H1 (cell line): ENCODE measurements around the gene PI4KB. TPM values are rescaled to one million over a fixed set of nuclear protein-coding genes. Genes with fewer than 3 reads are reported as not detected.

Experiments
- CTCF ChIA-PET: fragments of 300-600 bp; sonication (Branson Sonifier 250); formaldehyde crosslinking; loops from one replicate; lab custom pipeline; 2021; ENCODE audit not compliant: partially characterized antibody; lab: Charles Lee
- POLR2A ChIA-PET: fragments of 300-600 bp; sonication (Branson Sonifier 250); formaldehyde crosslinking; loops from one replicate; lab custom pipeline; 2021; ENCODE audit warnings: inconsistent platforms; ENCODE audit not compliant: partially characterized antibody; lab: Charles Lee
- DNase-seq, 2 experiments: peaks; one replicate each; pipeline versions ENCODE4 v3.0.0 to v3.0.0-alpha.2; 2010 to 2022; ENCODE audit warnings: low spot score in 2 of 2, low read depth in 1 of 2, mixed read lengths in 1 of 2
- FAIRE-seq: peaks from 2 replicates; lab custom pipeline; 2011; peaks lifted over from hg19 to GRCh38; lab: Jason Lieb, UNC
- H2AFZ ChIP-seq: 2 replicates; pipeline ENCODE4 v1.8.1; 2012; ENCODE audit warnings: low read length, inconsistent platforms
- H2AK5ac ChIP-seq: 2 replicates; pipeline ENCODE4 v1.6.1; 2013; ENCODE audit warnings: low read depth, low read length
- H2BK120ac ChIP-seq: replicated peaks from 2 replicates; pipeline ENCODE3; 2013; ENCODE audit warnings: low read depth, low read length, inconsistent platforms
- H2BK12ac ChIP-seq: 2 replicates; pipeline ENCODE4 v1.6.1; 2013; ENCODE audit warnings: low read depth, low read length
- H2BK15ac ChIP-seq: 2 replicates; pipeline ENCODE4 v1.6.1; 2013; ENCODE audit warnings: low read length
- H2BK20ac ChIP-seq: 2 replicates; pipeline ENCODE4 v1.6.1; 2013; ENCODE audit warnings: low read length
- H2BK5ac ChIP-seq: 2 replicates; pipeline ENCODE4 v1.6.1; 2013; ENCODE audit warnings: low read depth, low read length
- H3K14ac ChIP-seq: 2 replicates; pipeline ENCODE4 v1.6.1; 2013; ENCODE audit warnings: inconsistent platforms; ENCODE audit not compliant: insufficient read length
- H3K18ac ChIP-seq: 2 replicates; pipeline ENCODE4 v1.6.1; 2013; ENCODE audit warnings: low read length; ENCODE audit errors: extremely low read depth
- H3K23ac ChIP-seq: 2 replicates; pipeline ENCODE4 v1.6.1; 2013; ENCODE audit warnings: inconsistent platforms; ENCODE audit not compliant: insufficient read length
- H3K23me2 ChIP-seq: 2 replicates; pipeline ENCODE4 v1.6.1; 2013; ENCODE audit warnings: low read depth, low read length
- H3K27ac ChIP-seq: 2 replicates; pipeline ENCODE4 v1.6.1; 2011; ENCODE audit warnings: low read depth, low read length, inconsistent platforms
- H3K27me3 ChIP-seq, 4 experiments: replicated peaks in 1 of 4; 1 replicate in 1 of 4; 2 replicates in 3 of 4; pipeline versions ENCODE4 v1.6.1 to v1.8.1; 2011 to 2013; ENCODE audit warnings: low read length in 3 of 4, mild to moderate bottlenecking in 3 of 4, inconsistent platforms in 2 of 4, mixed read lengths in 2 of 4, moderate library complexity in 1 of 4; ENCODE audit not compliant: control insufficient read depth in 3 of 4, insufficient read depth in 3 of 4; ENCODE audit errors: extremely low read depth in 1 of 4
- H3K36me3 ChIP-seq, 4 experiments: 2 replicates each; pipeline versions ENCODE4 v1.6.1 to v1.8.1; 2011 to 2013; ENCODE audit warnings: mild to moderate bottlenecking in 4 of 4, low read length in 3 of 4, moderate library complexity in 2 of 4, control low read depth in 1 of 4, inconsistent platforms in 1 of 4; ENCODE audit not compliant: insufficient read depth in 4 of 4, control insufficient read depth in 2 of 4
- H3K4ac ChIP-seq: replicated peaks from 2 replicates; pipeline ENCODE3; 2013; ENCODE audit warnings: low read length, low read depth, mixed read lengths, inconsistent platforms; ENCODE audit not compliant: insufficient read length
- H3K4me1 ChIP-seq, 4 experiments: replicated peaks in 1 of 4; 1 replicate in 1 of 4; 2 replicates in 3 of 4; pipeline versions ENCODE4 v1.6.1 to v1.8.1; 2011 to 2013; ENCODE audit warnings: low read length in 3 of 4, inconsistent platforms in 2 of 4, mixed read lengths in 1 of 4; ENCODE audit not compliant: insufficient read depth in 4 of 4, control insufficient read depth in 3 of 4
- H3K4me2 ChIP-seq, 2 experiments: 2 replicates each; pipeline versions ENCODE4 v1.6.1 to v1.8.1; 2011 to 2013; ENCODE audit warnings: low read depth in 2 of 2, low read length in 2 of 2, control low read depth in 1 of 2, inconsistent platforms in 1 of 2, mild to moderate bottlenecking in 1 of 2; ENCODE audit not compliant: insufficient read depth in 1 of 2
- H3K4me3 ChIP-seq, 4 experiments: fragments of 200-600, 300-600 bp in 1 of 4; sonication (generic), shearing (Covaris generic), sonication (Bioruptor Twin) in 1 of 4; 2 replicates each; pipeline versions ENCODE4 v1.5.1 to v1.8.1; 2011 to 2016; ENCODE audit warnings: low read length in 4 of 4, low read depth in 3 of 4, control low read depth in 2 of 4, inconsistent platforms in 2 of 4, mild to moderate bottlenecking in 2 of 4, mixed read lengths in 1 of 4, moderate library complexity in 1 of 4; ENCODE audit not compliant: insufficient read depth in 2 of 4; ENCODE audit errors: extremely low read depth in 1 of 4
- H3K56ac ChIP-seq: replicated peaks from 2 replicates; pipeline ENCODE3; 2013; ENCODE audit warnings: low read depth, mild to moderate bottlenecking, mixed read lengths, low read length, inconsistent platforms; ENCODE audit not compliant: insufficient read length
- H3K79me1 ChIP-seq: 2 replicates; pipeline ENCODE4 v1.6.1; 2013; ENCODE audit warnings: low read depth, low read length, control low read depth
- H3K79me2 ChIP-seq, 2 experiments: 2 replicates each; pipeline versions ENCODE4 v1.6.1 to v1.8.1; 2012 to 2013; ENCODE audit warnings: low read length in 2 of 2, mild to moderate bottlenecking in 2 of 2, inconsistent platforms in 1 of 2; ENCODE audit not compliant: insufficient read depth in 2 of 2, control insufficient read depth in 1 of 2
- H3K9ac ChIP-seq, 4 experiments: replicated peaks in 1 of 4; 1 replicate in 1 of 4; 2 replicates in 3 of 4; pipeline versions ENCODE4 v1.6.1 to v1.8.1; 2011 to 2013; ENCODE audit warnings: low read depth in 3 of 4, low read length in 3 of 4, control low read depth in 2 of 4, mild to moderate bottlenecking in 2 of 4, moderate library complexity in 2 of 4, inconsistent platforms in 1 of 4; ENCODE audit errors: extremely low read depth in 1 of 4
- H3K9me3 ChIP-seq, 2 experiments: 2 replicates each; pipeline versions ENCODE4 v1.6.1 to v1.8.1; 2012 to 2013; ENCODE audit warnings: mild to moderate bottlenecking in 2 of 2, moderate library complexity in 2 of 2, control low read depth in 1 of 2, inconsistent platforms in 1 of 2, low read depth in 1 of 2, low read length in 1 of 2, mixed read lengths in 1 of 2; ENCODE audit not compliant: insufficient read depth in 2 of 2
- H4K20me1 ChIP-seq, 2 experiments: replicated peaks in 1 of 2; 2 replicates each; pipeline versions ENCODE3 to v1.8.1; 2011 to 2013; ENCODE audit warnings: inconsistent platforms in 2 of 2, low read length in 2 of 2, mild to moderate bottlenecking in 1 of 2; ENCODE audit not compliant: insufficient read depth in 2 of 2, control insufficient read depth in 1 of 2
- H4K5ac ChIP-seq: 2 replicates; pipeline ENCODE4 v1.6.1; 2013; ENCODE audit warnings: low read length, low read depth, mixed read lengths, inconsistent platforms; ENCODE audit not compliant: insufficient read length
- H4K8ac ChIP-seq: 2 replicates; pipeline ENCODE4 v1.8.0; 2013; ENCODE audit warnings: mild to moderate bottlenecking, moderate library complexity, low read length, inconsistent platforms; ENCODE audit not compliant: insufficient read depth; ENCODE audit errors: extremely low read depth
- H4K91ac ChIP-seq: replicated peaks from 2 replicates; pipeline ENCODE3; 2013; ENCODE audit warnings: low read length, mixed read lengths, inconsistent platforms; ENCODE audit not compliant: insufficient read length
- BCL11A ChIP-seq, 2 experiments: IDR thresholded peaks; one replicate each; pipeline ENCODE4 v1.6.1; 2011; ENCODE audit warnings: low read depth in 2 of 2, low read length in 2 of 2, mild to moderate bottlenecking in 2 of 2
- CHD1 ChIP-seq: IDR thresholded peaks from 2 replicates; pipeline ENCODE4 v1.6.1; 2012; ENCODE audit warnings: low read depth, low read length, improper control_type of control experiment
- CREB1 ChIP-seq: IDR thresholded peaks from 2 replicates; pipeline ENCODE4 v1.6.1; 2012; ENCODE audit warnings: inconsistent platforms
- EP300 ChIP-seq, 2 experiments: IDR thresholded peaks; 1 replicate in 1 of 2; 2 replicates in 1 of 2; pipeline ENCODE4 v1.6.1; 2011 to 2012; ENCODE audit warnings: low read depth in 2 of 2, low read length in 2 of 2, mild to moderate bottlenecking in 2 of 2, borderline replicate concordance in 1 of 2, inconsistent platforms in 1 of 2, moderate library complexity in 1 of 2
- KDM5A ChIP-seq: fragments of 200-600 bp; IDR thresholded peaks from 2 replicates; pipeline ENCODE4 v1.7.1; 2012; ENCODE audit warnings: mild to moderate bottlenecking, low read length, inconsistent platforms, mixed read lengths
- RAD21 ChIP-seq, 2 experiments: IDR thresholded peaks in 1 of 2; conservative IDR thresholded peaks in 1 of 2; 2 replicates each; pipeline ENCODE4 v1.6.1; 2011; ENCODE audit warnings: low read depth in 2 of 2, low read length in 2 of 2, improper control_type of control experiment in 1 of 2, inconsistent platforms in 1 of 2, mild to moderate bottlenecking in 1 of 2, moderate library complexity in 1 of 2
- RXRA ChIP-seq: IDR thresholded peaks from 2 replicates; pipeline ENCODE4 v1.6.1; 2011; ENCODE audit warnings: low read depth, mild to moderate bottlenecking, low read length, moderate library complexity; ENCODE audit not compliant: insufficient read depth
- SP2 ChIP-seq: IDR thresholded peaks from 2 replicates; pipeline ENCODE4 v1.6.1; 2012; ENCODE audit warnings: mild to moderate bottlenecking, low read length, inconsistent platforms
- SP4 ChIP-seq: IDR thresholded peaks from 2 replicates; pipeline ENCODE4 v1.6.1; 2012; ENCODE audit warnings: low read length, inconsistent platforms
- TAF7 ChIP-seq: optimal IDR thresholded peaks from 2 replicates; pipeline ENCODE3; 2011; ENCODE audit warnings: low read depth, mild to moderate bottlenecking, inconsistent platforms, low read length, moderate library complexity, borderline replicate concordance
- TEAD4 ChIP-seq: IDR thresholded peaks from 2 replicates; pipeline ENCODE4 v1.6.1; 2012; ENCODE audit warnings: low read depth, low read length, inconsistent platforms, mixed read lengths
- WGBS, 2 experiments: shearing (Covaris generic) in 1 of 2; methylation state at CpG; one replicate each; pipeline versions ENCODE4 v1.1.6 to v1.1.7; 2013 to 2015; ENCODE audit warnings: low lambda C conversion rate in 2 of 2, mixed read lengths in 2 of 2, inconsistent platforms in 1 of 2, low coverage in 1 of 2, missing lambda C conversion rate in 1 of 2; ENCODE audit not compliant: insufficient replicate concordance in 2 of 2, insufficient coverage in 1 of 2, insufficient read length in 1 of 2; ENCODE audit errors: extremely low coverage in 1 of 2, missing lambda C conversion rate in 1 of 2; 5-methylcytosine and 5-hydroxymethylcytosine counted together
- polyA plus RNA-seq, 7 experiments: library from polyadenylated mRNA; depleted of rRNA in 3 of 7; stranded (reverse) in 5 of 7; unstranded in 2 of 7; fragments of >200 nt in 5 of 7; fragments of 200-250 nt in 2 of 7; gene quantifications; 1 replicate in 5 of 7; 2 replicates in 1 of 7; 4 replicates in 1 of 7; pipeline versions ENCODE4 v1.2.1 to v1.2.3, GENCODE V29; 2011 to 2013; ENCODE audit warnings: missing spikeins in 2 of 7, mixed read lengths in 2 of 7
- total RNA-seq: library from RNA; stranded (reverse); fragmentation: NEBNext Ultra II Directional; extraction: Animal tissue kit (Norgen Biotek cat#: 25700); gene quantifications from 2 replicates; pipeline ENCODE4 v1.2.1, GENCODE V29; 2021
- TF ChIP-seq, protein P1 (sequence below): IDR thresholded peaks from 2 replicates; pipeline ENCODE4 v1.6.1; 2012; ENCODE audit warnings: low read length, inconsistent platforms

PI4KB gene
- total and polyA plus RNA-seq, 2 of the 8 experiments (the other 6 are each of a cell fraction or from before 2014, with no cell fraction given), result 30.1 to 37.1 TPM

DNA sequence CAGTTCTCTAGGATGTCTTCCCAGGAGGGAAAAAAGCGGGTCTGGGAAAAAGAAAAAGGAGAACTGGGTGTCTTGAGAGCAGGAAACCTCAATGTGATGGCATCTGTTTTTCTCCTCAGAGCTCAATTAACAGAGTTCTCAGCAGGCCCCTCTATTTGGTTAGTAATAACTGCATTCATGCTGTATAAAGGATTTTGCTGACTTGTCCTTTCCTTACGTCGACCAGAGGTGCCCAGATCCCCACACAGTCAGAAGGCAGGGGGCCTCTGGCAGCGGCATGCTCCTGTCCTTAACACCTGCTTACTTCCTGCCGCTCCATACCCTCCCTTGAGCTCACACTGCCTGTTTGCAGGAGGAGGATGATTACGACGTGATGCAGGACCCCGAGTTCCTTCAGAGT, 60.4 kb downstream of the PI4KB start:
- Histone ChIP-seq H2BK120ac (no peak overlapping the region), H3K56ac (no peak overlapping the region), H3K27ac (no peak overlapping the region), H3K4me1 (no peaks in the 10 kb centered on the region; a peak in 1 of 7 replicates), H4K5ac (no peak overlapping the region), H3K9ac (no peak overlapping the region), H3K4ac (no peak overlapping the region), H3K23ac (no peak overlapping the region), H2AK5ac (no peak overlapping the region), H3K4me2 (no peak overlapping the region), H3K79me2 (no peaks in the 10 kb centered on the region; a peak in 1 of 4 replicates), H3K14ac (no peak overlapping the region), H2BK15ac (no peak overlapping the region), H4K20me1 (peaks cover 2 to 3% of the 10 kb centered on the region in 2 experiments), H4K8ac (no peak overlapping the region), H3K79me1 (no peaks in the 10 kb centered on the region), H2BK5ac (no peak overlapping the region), H3K4me3 (no peak overlapping the region), H2BK12ac (no peak overlapping the region), H4K91ac (no peak overlapping the region), H3K23me2 (no peaks in the 10 kb centered on the region), H3K27me3 (no peaks in the 10 kb centered on the region), H3K18ac (no peak overlapping the region), H3K36me3 (peaks cover 15 to 59% (median 38%) of the 10 kb centered on the region in 4 experiments; a peak in 7 of 8 replicates), H2BK20ac (no peak overlapping the region), H2AFZ (no peak overlapping the region), H3K9me3 (no peaks in the 10 kb centered on the region)
- ChIA-PET CTCF (interaction anchor here (1.0 to 7.7 kb wide), 3 partner anchors 12 to 34 kb away, joined by 3 to 44 read pairs (median 5); no protein-coding TSS in a partner anchor), POLR2A (interaction anchor here (0.6 to 8.0 kb wide), 4 partner anchors 12 to 68 kb away, joined by 3 to 46 read pairs (median 4); partner anchors contain the start of genes PSMD4 and ZNF687)
- FAIRE-seq (no peak), DNase-seq (no peak)
- WGBS, 2 experiments, result 81% methylated on average over 8 of the region's 8 CpGs; no CpG with 5 or more reads in 1 of the 2 experiments
- TF ChIP-seq SP4, result no peak
- TF ChIP-seq EP300 (IDR thresholded peaks at IDR 0.05; ENCODE audit: borderline replicate concordance in 1 of 2, low read depth in 2 of 2, low read length in 2 of 2), result no peak
- TF ChIP-seq CREB1, result no peak
- TF ChIP-seq KDM5A, result no peak
- no peak for TF ChIP-seq SP2
- TF ChIP-seq RAD21 (IDR thresholded peaks at IDR 0.05 in 1 of 2, conservative IDR thresholded peaks at IDR 0.05 in 1 of 2; ENCODE audit: low read depth in 2 of 2, low read length in 2 of 2), result no peak
- TF ChIP-seq, protein P1, sequence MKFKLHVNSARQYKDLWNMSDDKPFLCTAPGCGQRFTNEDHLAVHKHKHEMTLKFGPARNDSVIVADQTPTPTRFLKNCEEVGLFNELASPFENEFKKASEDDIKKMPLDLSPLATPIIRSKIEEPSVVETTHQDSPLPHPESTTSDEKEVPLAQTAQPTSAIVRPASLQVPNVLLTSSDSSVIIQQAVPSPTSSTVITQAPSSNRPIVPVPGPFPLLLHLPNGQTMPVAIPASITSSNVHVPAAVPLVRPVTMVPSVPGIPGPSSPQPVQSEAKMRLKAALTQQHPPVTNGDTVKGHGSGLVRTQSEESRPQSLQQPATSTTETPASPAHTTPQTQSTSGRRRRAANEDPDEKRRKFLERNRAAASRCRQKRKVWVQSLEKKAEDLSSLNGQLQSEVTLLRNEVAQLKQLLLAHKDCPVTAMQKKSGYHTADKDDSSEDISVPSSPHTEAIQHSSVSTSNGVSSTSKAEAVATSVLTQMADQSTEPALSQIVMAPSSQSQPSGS, result no peak
- TF ChIP-seq TEAD4, result no peak
- TF ChIP-seq RXRA, result no peak
- TF ChIP-seq CHD1, result no peak
- no peak for TF ChIP-seq TAF7
- no peak for TF ChIP-seq BCL11A (IDR thresholded peaks at IDR 0.05; ENCODE audit: low read depth in 2 of 2, low read length in 2 of 2)
